Activated T-helper 1 cell treated with anti-CD3 and anti-CD28 coated beads, Interleukin-12 subunit alpha, Interleukin-12 subunit beta, Interleukin-2, Interleukin-4 antibody, amounts not matched to agents 30 ng/mL and 10 ng/mL and 1 ng/mL, durations not matched to agents 14 hours and 24 hours and 36 hours (primary cell): ENCODE results near the gene MSANTD4. TPM values are rescaled to one million over a fixed set of nuclear protein-coding genes. Genes with fewer than 3 reads are reported as not detected.
A peak's percentile ranks its signal among the peaks of the same experiment; 100 is the strongest.
"Not testable (repeated sequence)": the region's sequence is repeated elsewhere in the genome, so short reads cannot be mapped to it uniquely, and the experiment has no call there.

Source experiments
- DNase-seq: peaks from one replicate; pipeline ENCODE4 v3.0.0; 2021; ENCODE audit warnings: low spot score
- H3K27ac Mint-ChIP-seq: one replicate; pipeline ENCODE4 v1.8.0; 2021; ENCODE audit warnings: mild to moderate bottlenecking, mixed read lengths
- H3K27me3 Mint-ChIP-seq: one replicate; pipeline ENCODE4 v1.8.0; 2022; ENCODE audit warnings: mild to moderate bottlenecking, moderate library complexity, mixed read lengths; ENCODE audit not compliant: insufficient read depth
- H3K36me3 Mint-ChIP-seq: one replicate; pipeline ENCODE4 v1.8.0; 2021; ENCODE audit warnings: low read depth, mixed read lengths
- H3K4me1 Mint-ChIP-seq: one replicate; pipeline ENCODE4 v1.8.0; 2021; ENCODE audit warnings: low read depth, mixed read lengths
- H3K4me3 Mint-ChIP-seq: one replicate; pipeline ENCODE4 v1.8.0; 2021; ENCODE audit warnings: mild to moderate bottlenecking, moderate library complexity, mixed read lengths
- H3K9me3 Mint-ChIP-seq: one replicate; pipeline ENCODE4 v1.8.0; 2021; ENCODE audit warnings: mixed read lengths
- intact Hi-C: fragments of 100-400 bp; cut with micrococcal nuclease; formaldehyde crosslinking; loops from one replicate; pipeline ENCODE4 v1.15.1; 2024
- total RNA-seq: library from RNA; stranded (reverse); gene quantifications from 2 replicates; pipeline ENCODE4 v1.2.3, GENCODE V29; 2022

Gene MSANTD4
- 24.2 and 24.3 TPM in 2 replicates for total RNA-seq

GRCh38 chr11:106021967-106022794, at the start of gene MSANTD4:
TSS of gene MSANTD4 (minus strand) at chr11:106022240. CDS start at chr11:106010917, 11,323 bp downstream.
- H3K27ac Mint-ChIP-seq = peak within 1 kb of the TSS; percentile 93
- H3K27me3 Mint-ChIP-seq = peaks cover 15% of the 10 kb centered on the region
- DNase-seq = peak; percentile 93
- intact Hi-C loops = loop anchor here (1.0 kb wide), 2 partner anchors 9 to 55 kb away; partner anchors contain the start of genes AASDHPPT and KBTBD3
- peaks cover 22% of the 10 kb centered on the region for H3K36me3 Mint-ChIP-seq
- H3K4me3 Mint-ChIP-seq = peak within 1 kb of the TSS; percentile 93
- H3K4me1 Mint-ChIP-seq = peaks cover 39% of the 10 kb centered on the region
- H3K9me3 Mint-ChIP-seq = peaks cover 9% of the 10 kb centered on the region

- intact Hi-C loops = loop anchor here (10.0 kb wide), 1 partner anchor 1854 kb away; the partner anchor contains the start of gene RAB39A
- Mint-ChIP-seq H3K27ac (no peak overlapping the region), H3K4me3 (no peak overlapping the region), H3K9me3 (no peaks in the 10 kb centered on the region), H3K27me3 (no peaks in the 10 kb centered on the region), H3K4me1 (peaks cover 13% of the 10 kb centered on the region), H3K36me3 (peaks cover 12% of the 10 kb centered on the region)
- DNase-seq = no peak
These were observed 48.6 kb upstream of the MSANTD4 start for GRCh38 chr11:106070606-106071005.

- Mint-ChIP-seq H3K4me3 (no peak overlapping the region), H3K9me3 (no peaks in the 10 kb centered on the region), H3K36me3 (peaks cover 2% of the 10 kb centered on the region), H3K4me1 (peaks cover 15% of the 10 kb centered on the region), H3K27ac (no peak overlapping the region), H3K27me3 (no peaks in the 10 kb centered on the region)
- DNase-seq = no peak
- intact Hi-C loops = loop anchor here (2.0 kb wide), 1 partner anchor 32 kb away; no protein-coding TSS in a partner anchor
These were observed 41.0 kb upstream of the MSANTD4 start for GRCh38 chr11:106063009-106063408.

GRCh38 chr11:106061954-106062949, 40.2 kb upstream of the MSANTD4 start:
- Mint-ChIP-seq H3K27ac (peak overlapping the region; percentile 36), H3K9me3 (no peaks in the 10 kb centered on the region), H3K27me3 (no peaks in the 10 kb centered on the region), H3K36me3 (peaks cover 3% of the 10 kb centered on the region), H3K4me1 (peaks cover 15% of the 10 kb centered on the region), H3K4me3 (no peak overlapping the region)
- intact Hi-C loops = loop anchor here (1.0 to 2.0 kb wide), 2 partner anchors 15 to 31 kb away; partner anchors contain the start of genes AASDHPPT and KBTBD3
- DNase-seq = no peak

- Mint-ChIP-seq H3K36me3 (peaks cover 3% of the 10 kb centered on the region), H3K9me3 (no peaks in the 10 kb centered on the region), H3K4me3 (no peak overlapping the region), H3K27me3 (no peaks in the 10 kb centered on the region), H3K4me1 (peaks cover 15% of the 10 kb centered on the region), H3K27ac (no peak overlapping the region)
- intact Hi-C loops = no loop called here
- no peak for DNase-seq
These were observed 39.3 kb upstream of the MSANTD4 start for GRCh38 chr11:106061249-106061784.

GRCh38 chr11:106059617-106060016, 37.6 kb upstream of the MSANTD4 start:
- intact Hi-C loops = no loop called here
- Mint-ChIP-seq H3K4me1 (peaks cover 15% of the 10 kb centered on the region), H3K4me3 (no peak overlapping the region), H3K9me3 (no peaks in the 10 kb centered on the region), H3K27ac (no peak overlapping the region), H3K36me3 (peaks cover 3% of the 10 kb centered on the region), H3K27me3 (no peaks in the 10 kb centered on the region)
- no peak for DNase-seq

- H3K9me3 Mint-ChIP-seq, DNase-seq, H3K36me3 Mint-ChIP-seq, H3K27ac Mint-ChIP-seq, H3K27me3 Mint-ChIP-seq, intact Hi-C loops, H3K4me3 Mint-ChIP-seq: not testable (repeated sequence)
- peaks cover 15% of the 10 kb centered on the region for H3K4me1 Mint-ChIP-seq
These were observed 36.3 kb upstream of the MSANTD4 start for GRCh38 chr11:106058377-106058776.

GRCh38 chr11:106051103-106051502, 29.1 kb upstream of the MSANTD4 start:
- Mint-ChIP-seq H3K27ac (no peak overlapping the region), H3K36me3 (no peaks in the 10 kb centered on the region), H3K9me3 (no peaks in the 10 kb centered on the region), H3K4me1 (no peaks in the 10 kb centered on the region), H3K4me3 (no peak overlapping the region), H3K27me3 (peaks cover 2% of the 10 kb centered on the region)
- intact Hi-C loops = no loop called here
- DNase-seq = no peak

- H3K36me3 Mint-ChIP-seq = no peaks in the 10 kb centered on the region
- intact Hi-C loops = no loop called here
- H3K27ac Mint-ChIP-seq = no peak overlapping the region
- H3K9me3 Mint-ChIP-seq = no peaks in the 10 kb centered on the region
- no peak for DNase-seq
- H3K27me3 Mint-ChIP-seq = peaks cover 2% of the 10 kb centered on the region
- no peaks in the 10 kb centered on the region for H3K4me1 Mint-ChIP-seq
- no peak overlapping the region for H3K4me3 Mint-ChIP-seq
These were observed 27.9 kb upstream of the MSANTD4 start for GRCh38 chr11:106049727-106050476.

GRCh38 chr11:106047631-106048030, 25.6 kb upstream of the MSANTD4 start:
- DNase-seq = no peak
- Mint-ChIP-seq H3K4me1 (no peaks in the 10 kb centered on the region), H3K27ac (no peak overlapping the region), H3K4me3 (no peak overlapping the region), H3K9me3 (no peaks in the 10 kb centered on the region), H3K27me3 (peaks cover 6% of the 10 kb centered on the region), H3K36me3 (no peaks in the 10 kb centered on the region)
- intact Hi-C loops = no loop called here

GRCh38 chr11:106043540-106043939, 21.5 kb upstream of the MSANTD4 start:
- peaks cover 6% of the 10 kb centered on the region for H3K27me3 Mint-ChIP-seq
- no peaks in the 10 kb centered on the region for H3K36me3 Mint-ChIP-seq
- intact Hi-C loops = no loop called here
- H3K27ac Mint-ChIP-seq = no peak overlapping the region
- H3K4me3 Mint-ChIP-seq = no peak overlapping the region
- no peaks in the 10 kb centered on the region for H3K9me3 Mint-ChIP-seq
- no peaks in the 10 kb centered on the region for H3K4me1 Mint-ChIP-seq
- DNase-seq = no peak

- Mint-ChIP-seq H3K36me3 (no peaks in the 10 kb centered on the region), H3K4me3 (no peak overlapping the region), H3K9me3 (no peaks in the 10 kb centered on the region), H3K4me1 (peaks cover 7% of the 10 kb centered on the region), H3K27ac (no peak overlapping the region), H3K27me3 (peaks cover 4% of the 10 kb centered on the region)
- DNase-seq = no peak
- intact Hi-C loops = no loop called here
These were observed 10.8 kb upstream of the MSANTD4 start for GRCh38 chr11:106032861-106033260.
